Measurements from ENCODE around the gene C16orf74.

C16orf74 gene

DNA sequence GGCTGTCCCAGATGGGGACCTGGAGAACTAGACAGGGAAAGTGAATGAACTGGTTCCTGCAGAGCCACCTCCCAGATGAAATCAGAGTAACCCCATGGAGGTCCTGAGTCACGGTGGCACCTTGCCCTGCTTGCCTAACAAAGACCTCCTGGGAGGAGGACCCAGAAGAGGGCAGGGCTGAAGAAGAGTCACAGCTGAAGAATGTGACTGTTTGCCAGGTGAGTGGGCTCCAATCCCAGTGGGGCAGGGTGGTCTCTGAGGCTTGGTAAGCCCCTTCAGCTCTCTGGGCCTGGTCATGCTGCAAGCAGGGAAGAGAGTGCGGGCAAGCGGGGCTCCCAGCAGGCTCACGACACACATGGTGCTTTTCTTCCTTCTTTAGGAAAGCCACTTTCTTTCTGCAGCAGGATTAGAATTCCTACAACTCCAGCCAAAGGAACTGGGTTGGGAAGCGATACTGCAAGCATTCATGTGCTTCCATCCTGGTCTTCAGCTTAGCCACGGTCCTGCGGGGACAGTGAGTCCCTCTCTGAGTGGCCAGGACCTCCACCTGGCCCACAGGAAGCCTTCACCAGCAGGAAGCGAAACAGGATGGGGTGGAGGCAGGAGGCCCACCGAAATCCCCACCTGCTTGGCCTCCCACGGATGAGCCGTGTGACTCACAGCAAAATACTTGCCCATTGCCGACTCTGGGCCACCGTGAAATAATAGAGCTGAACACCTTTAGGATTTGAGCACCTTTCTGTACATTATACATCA is 4.3 kb downstream of the C16orf74 start:
- no peak for DNase-seq

DNA sequence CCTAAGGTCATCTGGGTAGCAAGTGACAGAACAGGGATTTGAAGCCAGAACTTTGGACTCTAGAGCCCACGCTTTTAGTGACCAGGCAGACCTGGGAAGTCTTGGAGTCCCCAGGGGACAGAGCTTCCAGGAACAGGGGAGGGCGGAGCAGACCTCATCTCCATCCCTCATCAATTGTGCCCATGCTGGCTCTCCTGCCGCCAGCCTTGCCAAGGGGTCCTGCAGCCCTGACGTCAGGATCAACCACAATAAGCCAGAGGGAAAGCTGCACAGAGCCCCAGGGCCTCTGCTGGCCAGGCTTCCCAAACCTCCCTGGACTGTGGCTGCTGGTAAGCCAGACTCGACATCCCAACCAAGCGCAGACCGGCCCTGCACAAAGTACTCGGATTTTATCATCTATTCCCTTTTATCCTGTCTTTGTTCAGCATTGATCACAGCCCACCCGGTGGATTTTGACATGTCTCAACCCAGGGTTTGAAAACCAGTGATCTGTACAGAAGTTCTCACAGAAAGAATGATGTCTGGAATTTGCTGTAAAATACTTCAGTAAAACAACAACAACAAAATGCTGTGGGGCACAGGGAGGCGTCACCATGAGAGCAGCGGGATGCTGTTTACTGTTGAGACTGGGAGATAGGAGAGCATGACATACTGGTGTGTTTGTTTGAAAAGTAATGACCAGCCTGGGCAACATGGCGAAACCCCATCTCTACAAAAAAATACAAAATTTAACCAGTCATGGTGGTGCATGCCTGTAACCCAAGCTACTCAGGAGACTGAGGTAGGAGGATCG is 11.8 kb downstream of the C16orf74 start:
- no peak for DNase-seq

DNA sequence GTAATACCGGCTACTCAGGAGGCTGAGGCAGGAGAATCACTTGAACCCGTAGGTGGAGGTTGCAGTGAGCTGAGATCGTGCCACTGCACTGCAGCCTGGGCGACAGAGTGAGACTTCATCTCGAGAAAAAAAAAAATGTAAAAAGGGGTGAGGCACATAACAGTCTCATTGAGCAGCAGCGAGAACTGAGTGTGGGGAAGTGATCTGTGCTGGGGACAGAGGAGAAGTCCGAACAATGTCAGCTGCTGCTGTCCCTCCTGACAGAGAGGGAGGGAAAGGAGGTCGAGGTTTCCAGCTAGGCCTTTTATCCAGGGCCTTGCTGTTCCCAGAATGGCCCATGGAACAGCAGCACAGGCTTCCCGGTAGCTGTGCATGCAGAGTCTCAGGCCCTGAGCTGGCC is 14.0 kb downstream of the C16orf74 start:
- no peak for DNase-seq

DNA sequence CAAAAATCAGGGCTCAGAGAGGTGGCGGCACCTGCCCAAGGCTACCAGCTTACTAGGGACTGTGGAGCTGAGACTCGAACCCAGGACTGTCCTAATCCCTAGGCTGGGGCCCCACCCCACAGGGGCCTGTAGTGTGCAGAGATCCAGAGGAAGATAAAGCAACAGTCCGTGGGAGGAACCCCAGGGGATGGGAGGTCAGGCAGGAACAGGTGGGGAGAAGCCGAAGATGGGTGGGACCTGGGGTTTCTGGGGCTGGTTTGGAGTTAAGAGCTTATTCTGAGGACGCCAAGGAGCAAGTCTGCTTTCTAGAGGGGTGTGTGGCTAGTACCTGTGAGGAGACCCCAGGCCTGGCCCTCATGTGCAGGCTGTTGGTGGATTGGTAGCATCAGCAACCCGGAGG is 14.9 kb downstream of the C16orf74 start:
- DNase-seq: no peak

DNA sequence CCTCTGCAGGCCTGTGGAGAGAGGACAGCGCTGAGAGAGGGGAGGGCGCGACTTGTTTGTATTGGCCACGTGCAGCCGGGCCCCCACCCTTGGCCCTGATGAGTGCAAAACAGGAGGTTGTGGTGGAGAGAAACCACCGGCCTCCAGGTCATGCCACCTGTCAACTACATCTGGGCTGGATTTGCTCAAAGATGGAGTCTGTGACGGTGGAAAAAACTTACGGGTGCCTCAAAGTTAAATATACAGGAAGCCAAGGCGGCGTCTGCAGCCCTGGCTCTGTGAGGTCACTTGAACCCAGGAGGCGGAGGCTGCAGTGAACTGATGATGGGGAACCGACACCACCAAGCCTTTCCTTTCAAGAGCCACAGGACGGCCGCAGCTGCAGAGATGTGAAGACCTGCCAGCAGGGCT is 15.7 kb downstream of the C16orf74 start:
- DNase-seq: no peak

DNA sequence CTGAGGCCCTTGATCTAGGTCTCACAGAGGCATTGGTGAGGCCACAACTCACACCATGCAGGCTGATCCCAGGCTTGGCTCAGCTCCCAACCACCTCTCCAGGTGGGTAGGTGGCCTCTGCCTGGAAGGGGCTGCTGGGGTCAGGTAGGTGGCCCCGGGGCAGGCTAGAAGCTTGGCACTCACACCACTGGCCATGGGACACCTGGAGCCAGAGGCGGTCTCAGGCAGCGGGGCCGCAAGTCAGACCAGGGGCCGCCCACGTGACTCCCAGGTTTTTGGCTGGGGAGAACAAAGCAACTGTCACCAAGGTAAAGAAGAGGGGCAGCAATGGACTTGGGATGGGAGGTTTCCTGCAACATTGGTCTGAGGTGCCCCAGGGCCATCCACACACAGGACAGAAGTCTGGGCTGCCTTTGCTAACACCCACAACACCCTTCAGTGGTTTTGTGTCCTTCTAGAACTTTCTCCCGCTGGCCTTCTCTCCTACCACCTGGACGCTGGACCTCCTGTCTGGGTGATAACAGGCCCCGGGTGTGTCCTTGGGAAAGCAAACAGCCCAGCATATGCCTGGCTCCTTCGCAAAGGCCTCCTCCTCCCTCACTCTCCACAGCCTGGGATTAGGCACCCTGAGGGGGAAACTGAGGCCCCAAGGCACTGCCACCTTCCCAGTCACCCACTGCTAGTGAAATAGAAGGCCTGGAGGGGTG is 16.4 kb downstream of the C16orf74 start:
- no peak for DNase-seq

DNA sequence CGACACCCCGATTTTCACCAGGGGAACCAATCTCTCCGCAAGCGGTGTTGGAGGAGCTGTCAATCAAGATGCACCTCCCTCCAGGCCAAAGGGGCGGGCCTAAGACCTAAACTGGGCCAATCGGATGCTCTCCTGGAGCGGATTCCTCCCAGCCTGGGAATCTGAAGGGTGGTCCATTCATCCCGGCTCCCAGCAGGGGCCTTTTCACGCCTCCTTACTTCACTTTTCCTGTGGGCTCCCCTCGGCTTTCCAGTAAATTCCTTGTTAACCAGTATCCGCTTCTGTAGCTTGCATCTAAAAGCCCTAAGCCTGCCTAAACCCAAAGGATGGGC is 17.1 kb downstream of the C16orf74 start:
- no peak for DNase-seq

DNA sequence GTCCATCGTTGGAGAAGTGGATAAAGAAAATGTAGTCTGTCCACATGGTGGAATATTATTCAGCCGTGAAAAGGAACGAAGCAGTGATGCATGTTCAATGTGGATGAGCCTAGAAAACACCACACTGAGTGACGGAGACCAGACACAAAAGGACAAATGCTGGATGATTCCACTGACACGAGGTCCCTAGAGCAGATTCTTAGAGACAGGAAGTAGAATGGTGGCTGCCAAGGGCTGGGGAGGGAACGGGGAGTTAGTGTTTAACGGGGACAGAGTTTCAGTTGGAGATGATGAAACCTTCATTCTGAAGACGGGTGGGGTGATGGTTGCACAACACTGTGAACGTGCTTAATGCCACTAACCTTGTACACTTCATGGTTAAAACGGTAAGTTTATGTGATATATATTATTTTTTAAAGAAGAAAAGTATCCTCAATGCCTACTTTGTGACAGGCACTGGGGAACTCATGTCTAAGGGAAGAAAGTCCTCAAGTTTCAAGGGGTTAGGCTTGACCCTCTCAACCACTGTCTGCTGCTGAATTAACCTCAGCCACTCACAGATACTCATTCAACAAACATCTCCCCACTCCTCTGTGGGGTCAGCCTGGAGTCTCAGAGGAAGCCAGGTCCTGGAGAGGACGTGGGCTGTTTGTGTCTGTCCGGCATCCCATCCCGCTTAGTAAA is 17.6 kb downstream of the C16orf74 start:
- no peak for DNase-seq

DNA sequence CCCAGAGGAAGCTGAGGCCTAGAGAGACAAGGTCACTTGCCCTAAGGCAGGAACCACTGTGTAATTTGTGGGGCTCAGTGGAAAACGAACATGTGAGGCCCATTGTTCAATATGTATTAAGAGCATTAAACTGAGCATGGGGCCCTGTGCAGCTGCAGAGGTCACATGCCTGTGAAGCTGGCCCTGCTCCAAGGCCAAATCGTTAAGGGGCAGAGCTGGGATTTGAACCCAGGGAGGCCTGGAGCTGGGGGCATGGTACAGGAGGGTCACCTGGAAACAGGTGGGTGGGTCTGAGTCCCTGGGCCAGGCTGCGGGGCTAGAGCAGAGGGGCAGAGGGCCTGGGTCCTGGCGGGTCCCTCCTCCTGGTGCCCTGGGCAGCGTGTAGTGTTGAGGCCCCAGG is 19.7 kb downstream of the C16orf74 start:
- DNase-seq: no peak

DNA sequence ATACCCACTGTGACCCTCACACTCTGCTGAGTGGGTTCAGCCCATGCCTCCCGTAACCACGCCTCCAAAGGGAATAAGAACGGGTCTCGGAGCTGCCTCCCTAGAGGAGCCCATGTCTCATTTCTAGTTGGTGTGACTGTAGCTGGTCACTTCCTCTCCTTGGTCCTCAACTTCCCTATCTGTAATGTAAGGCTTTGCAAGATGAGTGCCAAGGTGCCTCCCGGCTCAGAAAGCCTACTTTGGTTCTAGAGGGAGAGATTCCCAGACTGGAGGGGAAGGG is 20.8 kb downstream of the C16orf74 start:
- DNase-seq: no peak

DNA sequence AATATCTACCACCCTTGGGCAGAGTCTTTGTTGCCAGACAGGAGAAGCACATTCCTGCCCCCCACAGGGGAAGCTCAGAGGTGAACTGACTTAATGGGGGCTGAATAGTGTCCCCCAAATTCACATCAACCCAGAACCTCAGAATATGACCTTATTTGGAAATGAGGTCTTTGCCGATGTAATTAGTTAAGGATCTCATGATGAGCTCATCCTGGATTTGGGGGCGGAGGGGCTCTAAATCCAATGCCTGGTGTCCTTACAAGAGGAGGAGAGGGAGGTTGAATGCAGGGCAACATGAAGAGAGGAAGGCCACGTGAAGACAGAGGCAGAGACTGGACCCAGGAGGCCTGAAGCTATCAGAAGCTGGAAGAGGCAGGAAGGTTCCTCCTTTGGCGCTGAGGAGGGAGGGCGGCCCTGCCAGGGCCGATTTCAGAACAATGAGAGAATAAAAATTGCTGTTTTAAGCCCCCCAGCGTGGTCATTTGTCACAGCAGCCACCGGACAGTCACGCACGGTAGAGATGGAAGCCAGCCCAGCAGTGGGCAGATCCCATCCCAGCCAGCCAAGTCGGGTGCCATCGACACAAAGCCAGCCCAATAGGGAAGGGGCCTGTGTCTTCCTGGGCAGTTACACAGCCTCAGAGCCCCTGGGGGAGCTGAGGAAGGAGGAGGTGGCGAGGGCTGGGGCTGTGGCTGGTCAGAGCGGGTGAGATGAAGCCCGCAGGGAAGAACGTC is 21.3 kb downstream of the C16orf74 start:
- no peak for DNase-seq

DNA sequence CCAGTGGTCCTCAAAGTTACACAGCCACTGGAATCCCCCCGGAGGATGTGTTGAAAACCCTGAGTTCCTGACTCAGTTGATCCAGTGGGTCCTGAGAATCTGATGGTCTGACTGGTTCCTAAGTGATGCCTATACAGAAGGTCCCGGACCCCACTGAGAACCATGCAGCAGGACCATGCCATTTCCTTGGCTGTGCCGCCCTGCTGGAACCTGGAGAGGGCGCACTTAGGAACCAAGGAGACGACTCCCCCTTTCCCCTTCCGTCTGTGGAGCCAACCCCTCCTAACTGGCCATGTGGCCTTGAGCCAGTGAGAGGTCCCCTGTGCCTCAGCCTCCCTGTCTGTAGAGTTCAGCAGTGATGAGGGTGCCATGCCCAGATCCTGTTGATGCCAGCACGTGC is 22.0 kb downstream of the C16orf74 start:
- no peak for DNase-seq

DNA sequence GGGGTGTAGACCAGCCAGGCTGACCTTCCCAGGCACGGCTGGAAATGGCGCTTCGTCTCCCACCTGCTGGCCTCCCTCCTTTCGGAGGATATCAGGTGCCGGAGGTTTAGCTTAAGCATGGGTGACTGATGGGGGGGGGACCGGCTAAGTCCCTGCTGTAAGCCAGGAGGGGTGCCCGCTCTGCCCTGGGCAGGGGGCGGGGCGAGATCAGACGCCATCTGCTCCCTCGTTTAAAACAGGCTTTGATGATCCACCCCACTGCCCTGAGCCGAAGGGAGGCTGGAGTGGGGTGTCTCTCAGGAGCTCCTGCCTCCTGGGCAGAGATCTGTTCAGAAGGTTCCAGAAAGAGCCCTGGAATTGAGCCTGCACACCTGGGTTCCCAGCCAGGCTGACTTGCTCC is 26.0 kb downstream of the C16orf74 start:
- DNase-seq: no peak

DNA sequence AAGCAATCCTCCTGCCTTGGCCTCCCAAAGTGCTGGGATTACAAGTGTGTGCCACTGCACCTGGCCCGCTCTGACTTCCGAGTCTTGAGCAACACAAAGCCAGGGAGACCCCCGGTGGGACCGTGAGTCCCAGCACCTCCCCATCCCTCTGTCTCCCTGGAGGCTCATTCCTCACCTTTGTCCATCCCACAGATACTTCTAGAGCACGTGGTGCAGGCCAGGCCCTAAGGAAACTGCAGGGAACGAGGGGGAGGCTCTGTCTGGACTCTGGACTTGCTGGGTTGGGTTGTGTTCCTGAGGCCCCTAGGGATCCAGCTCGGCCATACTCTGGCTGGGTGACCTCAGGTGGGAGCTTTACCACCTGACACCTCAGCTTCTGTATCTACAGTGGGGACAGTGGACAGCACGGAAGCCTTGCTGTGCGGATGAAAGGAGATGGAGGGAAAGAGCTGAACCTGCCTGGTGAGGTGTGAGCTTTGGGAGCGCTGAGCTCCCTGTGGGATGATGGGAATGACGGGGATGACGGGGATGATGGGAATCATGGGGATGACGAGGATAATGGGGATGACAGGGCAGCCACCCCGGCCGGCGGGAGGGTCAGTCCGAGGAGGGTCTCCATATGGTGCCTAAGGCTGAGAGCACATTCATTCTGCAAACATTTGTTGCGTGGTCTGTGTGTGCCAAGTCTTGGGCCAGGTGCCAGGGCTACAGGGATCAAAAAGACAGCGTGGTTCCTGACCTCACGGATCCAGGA is 26.6 kb downstream of the C16orf74 start:
- no peak for DNase-seq

DNA sequence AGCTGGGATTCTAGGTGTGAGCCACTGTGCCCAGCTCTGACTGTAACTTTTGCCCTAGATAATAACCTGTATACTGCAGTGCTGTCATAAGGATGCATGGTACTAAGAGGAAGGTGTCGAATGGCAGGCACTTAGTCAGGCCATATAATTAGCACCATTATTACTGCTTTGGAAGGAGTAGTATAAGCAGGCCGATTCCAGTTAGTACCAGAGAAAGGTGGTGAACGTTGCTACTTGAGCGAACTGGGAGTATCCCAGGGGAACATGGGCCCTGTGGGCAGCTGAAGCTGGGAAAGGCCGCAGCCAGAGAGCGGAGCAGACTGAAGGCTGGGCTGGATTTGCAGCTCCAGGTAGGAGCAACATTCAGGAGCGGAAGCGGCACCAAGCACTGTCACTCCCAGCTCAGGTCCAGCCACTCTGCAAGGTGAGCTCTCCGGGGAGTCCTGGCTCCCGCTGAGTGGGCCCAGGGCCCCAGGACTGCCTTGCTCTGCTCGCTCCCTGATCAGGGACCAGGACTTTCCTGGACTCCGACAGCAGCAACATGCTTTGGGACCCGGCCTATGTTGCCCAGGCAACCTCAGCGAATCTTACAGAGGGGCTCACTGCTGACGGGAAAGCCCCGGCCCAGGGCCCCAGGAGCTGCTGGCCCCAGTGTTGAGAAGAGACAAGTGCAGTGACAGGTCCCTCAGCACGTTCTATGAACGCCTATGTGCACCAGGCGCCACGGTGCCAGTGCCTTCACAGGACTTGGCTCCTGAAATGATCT is 28.6 kb downstream of the C16orf74 start:
- no peak for DNase-seq

DNA sequence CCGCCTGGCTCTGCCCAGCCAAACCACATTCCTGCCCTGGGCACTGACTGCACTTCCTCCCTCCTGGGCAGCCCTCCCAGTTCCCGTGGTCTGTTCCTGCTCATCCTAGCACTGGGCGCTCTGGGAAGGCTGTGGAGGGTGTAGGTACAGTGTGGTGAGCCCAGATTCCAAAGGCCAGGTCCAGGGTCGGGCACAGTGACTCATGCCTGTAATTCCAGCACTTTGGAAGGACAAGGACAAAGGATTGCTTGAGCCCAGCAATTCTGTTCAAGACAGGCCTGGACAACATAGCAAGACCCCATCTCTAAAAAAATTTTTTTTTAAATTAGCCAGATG is 30.6 kb downstream of the C16orf74 start:
- DNase-seq: no peak

DNA sequence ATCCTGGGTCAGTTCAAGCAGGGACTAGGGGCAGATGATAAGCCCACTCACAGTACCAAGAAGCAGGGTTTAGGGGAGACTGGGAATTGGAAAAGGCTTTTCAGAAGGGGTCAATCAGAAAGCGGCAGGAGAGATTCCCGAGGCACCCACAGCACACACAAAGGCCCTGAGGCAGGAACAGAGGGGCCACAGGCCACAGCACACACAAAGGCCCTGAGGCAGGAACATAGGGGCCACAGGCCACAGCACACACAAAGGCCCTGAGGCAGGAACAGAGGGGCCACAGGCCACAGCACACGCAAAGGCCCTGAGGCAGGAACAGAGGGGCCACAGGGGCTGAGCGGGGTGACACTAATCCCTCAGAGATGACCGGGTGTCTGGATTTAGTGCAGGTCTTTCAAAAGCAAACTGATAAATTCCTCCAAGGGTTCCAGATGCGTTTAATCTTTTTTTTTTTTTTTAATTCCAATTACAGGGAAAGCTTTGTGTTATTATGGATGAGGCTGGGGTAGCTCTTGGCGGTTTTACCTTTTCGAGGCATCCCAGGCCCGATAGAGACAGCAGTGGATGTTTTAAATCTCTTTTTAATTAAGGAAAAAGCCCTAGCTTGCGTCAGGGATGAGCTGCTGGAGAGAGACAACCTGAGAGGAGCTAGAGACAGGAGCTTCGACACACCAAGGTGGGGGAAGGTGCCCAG is 31.1 kb downstream of the C16orf74 start:
- DNase-seq: no peak

DNA sequence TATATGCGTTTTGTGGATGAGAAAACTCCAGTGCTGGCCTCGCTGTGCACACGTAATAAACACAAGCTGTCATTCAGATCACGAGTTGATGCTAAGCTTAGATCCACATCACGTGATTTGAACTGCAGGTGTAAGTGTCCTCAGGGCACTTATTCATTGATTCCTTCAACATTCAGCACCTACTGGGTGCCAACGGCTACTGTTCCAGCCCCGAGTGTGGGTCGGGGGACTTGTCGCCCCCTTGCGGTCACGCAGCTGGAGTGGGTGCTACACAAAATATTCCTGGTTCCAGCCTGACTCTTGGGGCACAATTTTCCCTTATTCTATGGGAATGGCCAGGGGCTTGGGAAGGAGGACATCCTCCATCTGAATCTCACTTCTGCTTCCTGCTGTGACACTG is 32.2 kb downstream of the C16orf74 start:
- DNase-seq: no peak

DNA sequence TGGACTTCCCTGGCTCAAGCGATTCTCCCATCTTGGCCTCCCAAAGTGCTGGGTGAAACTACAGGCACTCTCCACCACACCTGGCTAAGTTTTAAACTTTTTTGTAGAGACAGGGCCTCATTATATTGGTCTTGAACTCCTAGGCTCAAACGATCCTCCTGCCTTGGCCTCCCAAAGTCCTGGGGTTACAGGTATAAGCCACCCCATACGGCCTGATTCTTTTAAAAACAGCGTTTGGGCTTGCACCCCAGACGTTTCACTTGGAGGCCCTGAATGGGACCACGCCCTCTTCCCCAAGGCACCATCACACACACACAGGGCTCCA is 32.8 kb downstream of the C16orf74 start:
- no peak for DNase-seq

DNA sequence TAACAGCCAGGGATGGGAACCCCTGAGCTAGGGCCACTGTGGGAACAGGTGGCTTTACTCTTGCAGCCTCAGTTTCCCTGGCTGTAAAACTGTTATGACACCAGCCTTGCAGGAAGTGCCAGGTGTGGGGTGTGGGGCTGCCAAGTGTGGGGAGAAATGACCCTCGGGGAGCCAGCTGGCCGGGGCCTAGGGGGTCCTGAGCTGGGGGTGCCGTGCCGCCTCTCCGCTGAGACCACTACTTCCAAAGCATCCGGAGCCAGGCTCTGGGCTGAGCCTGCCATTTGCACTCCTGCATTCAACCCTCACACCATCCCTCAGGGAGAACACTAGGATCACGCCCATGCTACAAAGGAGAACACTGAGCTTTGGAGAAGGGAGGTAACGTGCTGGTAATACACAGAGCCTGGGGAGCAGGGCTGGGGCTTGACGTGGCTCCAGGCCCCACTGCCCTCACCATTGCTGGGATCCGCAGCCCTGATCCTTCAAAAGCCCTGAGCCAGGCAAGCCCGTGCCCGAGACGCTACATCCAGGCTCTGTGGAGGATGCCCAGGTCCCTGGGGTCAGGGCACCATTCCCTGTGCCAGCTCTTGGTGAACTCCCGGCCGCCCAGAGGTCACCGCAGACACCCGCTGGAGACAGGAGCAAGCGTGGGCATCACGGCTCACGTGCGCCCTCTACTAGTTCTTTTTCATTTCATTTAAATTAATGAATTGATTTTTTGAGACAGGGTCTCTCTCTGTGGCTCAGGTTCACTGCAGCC is 33.3 kb downstream of the C16orf74 start:
- DNase-seq: no peak

All from GOT3 (cell line).